ENCODE results near the gene DCC.

Gene DCC, protein sequence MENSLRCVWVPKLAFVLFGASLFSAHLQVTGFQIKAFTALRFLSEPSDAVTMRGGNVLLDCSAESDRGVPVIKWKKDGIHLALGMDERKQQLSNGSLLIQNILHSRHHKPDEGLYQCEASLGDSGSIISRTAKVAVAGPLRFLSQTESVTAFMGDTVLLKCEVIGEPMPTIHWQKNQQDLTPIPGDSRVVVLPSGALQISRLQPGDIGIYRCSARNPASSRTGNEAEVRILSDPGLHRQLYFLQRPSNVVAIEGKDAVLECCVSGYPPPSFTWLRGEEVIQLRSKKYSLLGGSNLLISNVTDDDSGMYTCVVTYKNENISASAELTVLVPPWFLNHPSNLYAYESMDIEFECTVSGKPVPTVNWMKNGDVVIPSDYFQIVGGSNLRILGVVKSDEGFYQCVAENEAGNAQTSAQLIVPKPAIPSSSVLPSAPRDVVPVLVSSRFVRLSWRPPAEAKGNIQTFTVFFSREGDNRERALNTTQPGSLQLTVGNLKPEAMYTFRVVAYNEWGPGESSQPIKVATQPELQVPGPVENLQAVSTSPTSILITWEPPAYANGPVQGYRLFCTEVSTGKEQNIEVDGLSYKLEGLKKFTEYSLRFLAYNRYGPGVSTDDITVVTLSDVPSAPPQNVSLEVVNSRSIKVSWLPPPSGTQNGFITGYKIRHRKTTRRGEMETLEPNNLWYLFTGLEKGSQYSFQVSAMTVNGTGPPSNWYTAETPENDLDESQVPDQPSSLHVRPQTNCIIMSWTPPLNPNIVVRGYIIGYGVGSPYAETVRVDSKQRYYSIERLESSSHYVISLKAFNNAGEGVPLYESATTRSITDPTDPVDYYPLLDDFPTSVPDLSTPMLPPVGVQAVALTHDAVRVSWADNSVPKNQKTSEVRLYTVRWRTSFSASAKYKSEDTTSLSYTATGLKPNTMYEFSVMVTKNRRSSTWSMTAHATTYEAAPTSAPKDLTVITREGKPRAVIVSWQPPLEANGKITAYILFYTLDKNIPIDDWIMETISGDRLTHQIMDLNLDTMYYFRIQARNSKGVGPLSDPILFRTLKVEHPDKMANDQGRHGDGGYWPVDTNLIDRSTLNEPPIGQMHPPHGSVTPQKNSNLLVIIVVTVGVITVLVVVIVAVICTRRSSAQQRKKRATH (N-terminal part only)
- 0 reads per million in 3 donors for total RNA-seq

DNA sequence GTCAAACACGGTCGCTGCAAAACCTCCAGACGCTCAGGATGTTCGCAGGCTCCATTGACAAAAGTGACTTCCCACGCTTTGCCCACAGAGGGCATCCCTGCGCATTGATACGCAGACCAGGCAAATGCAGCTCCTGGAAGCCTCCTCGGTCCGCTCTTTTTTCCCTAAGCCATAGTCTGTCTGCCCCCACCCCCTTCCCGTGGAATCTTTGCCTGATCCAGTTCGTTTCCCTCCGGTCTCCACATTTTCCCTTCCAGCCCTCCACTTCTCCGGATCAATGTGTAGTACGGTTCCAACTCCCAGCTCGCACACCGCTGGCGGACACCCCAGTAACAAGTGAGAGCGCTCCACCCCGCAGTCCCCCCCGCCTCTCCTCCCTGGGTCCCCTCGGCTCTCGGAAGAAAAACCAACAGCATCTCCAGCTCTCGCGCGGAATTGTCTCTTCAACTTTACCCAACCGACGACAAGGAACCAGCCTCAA is at the start of gene DCC:
TSS of gene DCC (plus strand) at position 307 of the 481 bp plus-strand sequence. CDS start 591 bp downstream, outside the sequence.
- no peaks in the 10 kb centered on the region for H3K27me3 ChIP-seq (replicated peaks; ENCODE audit: control insufficient read depth, insufficient read depth, low read length, poor library complexity, severe bottlenecking)

GRCh38 chr18:52310651-52311050 is 29.3 kb upstream of the DCC start:
- Histone ChIP-seq H3K27ac (ENCODE audit: insufficient read depth, low read length, poor library complexity, severe bottlenecking) (no peak overlapping the region), H3K4me3 (ENCODE audit: insufficient read depth, low read depth, low read length, poor library complexity, severe bottlenecking) (no peak overlapping the region), H3K27me3 (replicated peaks; ENCODE audit: control insufficient read depth, insufficient read depth, low read length, poor library complexity, severe bottlenecking) (no peaks in the 10 kb centered on the region), H3K4me1 (ENCODE audit: control insufficient read depth, insufficient read depth, low read length, poor library complexity, severe bottlenecking) (no peaks in the 10 kb centered on the region), H3K9me3 (ENCODE audit: control insufficient read depth, low read length) (no peaks in the 10 kb centered on the region), H3K36me3 (ENCODE audit: control insufficient read depth, insufficient read depth, low read length) (no peaks in the 10 kb centered on the region)
- DNase-seq = no peak

More for the DNA sequence above, at the start of gene DCC:
- DNase-seq = no peak
- Histone ChIP-seq H3K36me3 (ENCODE audit: control insufficient read depth, insufficient read depth, low read length) (no peaks in the 10 kb centered on the region), H3K9me3 (ENCODE audit: control insufficient read depth, low read length) (no peaks in the 10 kb centered on the region), H3K4me3 (ENCODE audit: insufficient read depth, low read depth, low read length, poor library complexity, severe bottlenecking) (no peak within 1 kb of the TSS), H3K4me1 (ENCODE audit: control insufficient read depth, insufficient read depth, low read length, poor library complexity, severe bottlenecking) (no peaks in the 10 kb centered on the region), H3K27ac (ENCODE audit: insufficient read depth, low read length, poor library complexity, severe bottlenecking) (no peak within 1 kb of the TSS)

DNA sequence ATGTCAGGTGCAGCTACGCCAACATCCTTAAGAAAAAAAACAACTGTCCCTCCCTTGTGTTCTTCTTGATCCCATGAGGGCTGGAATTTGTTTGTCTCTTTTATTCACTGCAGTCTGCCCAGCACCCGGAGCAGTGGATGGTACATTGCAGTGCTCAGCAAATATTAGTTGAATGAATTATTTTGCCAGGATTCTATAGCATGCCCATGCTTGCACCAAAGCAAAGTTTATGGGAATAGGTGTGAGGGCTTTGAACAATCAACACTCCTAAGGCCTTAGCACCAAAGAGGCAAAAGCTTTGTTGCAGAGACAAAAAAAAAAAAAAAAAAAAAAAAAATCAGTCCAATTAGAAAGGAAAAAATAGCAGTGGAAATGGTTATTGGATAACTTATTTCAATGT is 28.7 kb upstream of the DCC start:
- no peaks in the 10 kb centered on the region for H3K27me3 ChIP-seq (replicated peaks; ENCODE audit: control insufficient read depth, insufficient read depth, low read length, poor library complexity, severe bottlenecking)
- H3K9me3 ChIP-seq (ENCODE audit: control insufficient read depth, low read length) = no peaks in the 10 kb centered on the region
- no peak overlapping the region for H3K4me3 ChIP-seq (ENCODE audit: insufficient read depth, low read depth, low read length, poor library complexity, severe bottlenecking)
- no peaks in the 10 kb centered on the region for H3K36me3 ChIP-seq (ENCODE audit: control insufficient read depth, insufficient read depth, low read length)
- H3K4me1 ChIP-seq (ENCODE audit: control insufficient read depth, insufficient read depth, low read length, poor library complexity, severe bottlenecking) = no peaks in the 10 kb centered on the region
- no peak overlapping the region for H3K27ac ChIP-seq (ENCODE audit: insufficient read depth, low read length, poor library complexity, severe bottlenecking)
- DNase-seq = no peak

DNA sequence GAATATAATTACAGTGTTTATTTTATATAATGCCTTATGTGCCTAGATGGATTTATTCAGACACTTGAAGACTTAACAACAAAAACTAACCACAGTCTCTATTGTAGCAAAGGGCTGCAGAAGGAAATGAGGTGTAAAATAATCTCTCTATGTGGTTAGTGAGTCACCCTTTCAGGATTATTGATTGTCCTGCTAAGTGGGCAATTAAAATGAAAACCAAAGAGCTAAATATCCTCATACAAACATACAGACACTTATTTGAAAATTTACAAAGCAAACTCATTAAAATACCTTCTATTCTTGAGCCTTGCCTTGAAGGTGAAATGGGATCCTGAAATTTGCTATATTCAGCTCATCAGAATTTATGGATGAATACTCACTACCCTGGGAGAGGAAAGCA is 27.7 kb upstream of the DCC start:
- H3K27me3 ChIP-seq (replicated peaks; ENCODE audit: control insufficient read depth, insufficient read depth, low read length, poor library complexity, severe bottlenecking) = no peaks in the 10 kb centered on the region
- H3K27ac ChIP-seq (ENCODE audit: insufficient read depth, low read length, poor library complexity, severe bottlenecking) = no peak overlapping the region
- H3K4me1 ChIP-seq (ENCODE audit: control insufficient read depth, insufficient read depth, low read length, poor library complexity, severe bottlenecking) = no peaks in the 10 kb centered on the region
- no peak overlapping the region for H3K4me3 ChIP-seq (ENCODE audit: insufficient read depth, low read depth, low read length, poor library complexity, severe bottlenecking)
- no peak for DNase-seq
- H3K36me3 ChIP-seq (ENCODE audit: control insufficient read depth, insufficient read depth, low read length) = no peaks in the 10 kb centered on the region
- H3K9me3 ChIP-seq (ENCODE audit: control insufficient read depth, low read length) = no peaks in the 10 kb centered on the region

DNA sequence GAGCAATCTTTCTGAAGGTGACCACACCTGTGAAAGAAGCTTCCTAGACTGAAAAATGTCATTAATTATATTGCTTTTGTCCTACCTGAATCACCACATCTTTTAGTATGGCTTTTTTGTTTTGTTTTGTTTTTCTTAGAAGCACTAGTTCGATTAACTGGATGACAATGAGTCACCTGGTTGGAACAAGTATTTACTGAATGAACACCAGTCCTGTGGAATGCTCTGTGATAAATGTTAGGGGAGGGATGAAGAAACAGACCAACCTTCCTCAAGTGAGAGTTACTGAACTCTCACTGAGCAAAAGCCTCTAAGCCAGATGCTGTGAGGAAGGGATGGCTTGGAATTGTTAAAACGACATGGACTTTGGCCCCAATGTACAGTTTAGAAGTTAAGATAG is 26.8 kb upstream of the DCC start:
- Histone ChIP-seq H3K4me3 (ENCODE audit: insufficient read depth, low read depth, low read length, poor library complexity, severe bottlenecking) (no peak overlapping the region), H3K36me3 (ENCODE audit: control insufficient read depth, insufficient read depth, low read length) (no peaks in the 10 kb centered on the region), H3K9me3 (ENCODE audit: control insufficient read depth, low read length) (no peaks in the 10 kb centered on the region), H3K27me3 (replicated peaks; ENCODE audit: control insufficient read depth, insufficient read depth, low read length, poor library complexity, severe bottlenecking) (no peaks in the 10 kb centered on the region), H3K27ac (ENCODE audit: insufficient read depth, low read length, poor library complexity, severe bottlenecking) (no peak overlapping the region), H3K4me1 (ENCODE audit: control insufficient read depth, insufficient read depth, low read length, poor library complexity, severe bottlenecking) (no peaks in the 10 kb centered on the region)
- DNase-seq = no peak

DNA sequence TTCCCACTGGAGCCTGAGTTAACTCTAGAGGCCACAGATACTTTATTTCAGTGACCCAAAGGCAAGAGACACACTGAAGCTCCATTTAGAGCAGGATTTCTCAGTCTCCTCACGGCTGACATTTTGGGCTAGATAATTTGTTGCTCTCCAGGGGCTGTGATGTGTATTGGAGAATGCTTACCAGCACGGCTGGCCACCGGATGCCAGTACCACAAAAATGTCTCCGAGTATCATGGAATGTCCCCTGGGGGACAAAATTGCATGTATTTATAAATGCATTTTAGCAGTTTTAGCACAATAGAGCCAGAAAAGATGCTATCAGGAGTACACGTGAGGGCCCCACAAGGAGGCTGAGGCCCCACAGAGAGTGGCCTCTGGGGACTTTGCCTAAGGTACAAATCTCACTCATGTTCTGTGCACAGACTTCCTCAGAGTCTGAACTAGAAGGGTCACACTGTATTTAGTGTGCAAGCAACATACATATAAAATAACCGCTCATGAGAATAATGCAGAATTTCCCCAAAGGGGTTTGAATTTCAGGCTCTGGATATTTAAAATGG is 20.5 kb upstream of the DCC start:
- Histone ChIP-seq H3K27ac (ENCODE audit: insufficient read depth, low read length, poor library complexity, severe bottlenecking) (no peak overlapping the region), H3K9me3 (ENCODE audit: control insufficient read depth, low read length) (no peaks in the 10 kb centered on the region), H3K4me3 (ENCODE audit: insufficient read depth, low read depth, low read length, poor library complexity, severe bottlenecking) (no peak overlapping the region), H3K4me1 (ENCODE audit: control insufficient read depth, insufficient read depth, low read length, poor library complexity, severe bottlenecking) (no peaks in the 10 kb centered on the region), H3K27me3 (replicated peaks; ENCODE audit: control insufficient read depth, insufficient read depth, low read length, poor library complexity, severe bottlenecking) (no peaks in the 10 kb centered on the region), H3K36me3 (ENCODE audit: control insufficient read depth, insufficient read depth, low read length) (no peaks in the 10 kb centered on the region)
- no peak for DNase-seq

DNA sequence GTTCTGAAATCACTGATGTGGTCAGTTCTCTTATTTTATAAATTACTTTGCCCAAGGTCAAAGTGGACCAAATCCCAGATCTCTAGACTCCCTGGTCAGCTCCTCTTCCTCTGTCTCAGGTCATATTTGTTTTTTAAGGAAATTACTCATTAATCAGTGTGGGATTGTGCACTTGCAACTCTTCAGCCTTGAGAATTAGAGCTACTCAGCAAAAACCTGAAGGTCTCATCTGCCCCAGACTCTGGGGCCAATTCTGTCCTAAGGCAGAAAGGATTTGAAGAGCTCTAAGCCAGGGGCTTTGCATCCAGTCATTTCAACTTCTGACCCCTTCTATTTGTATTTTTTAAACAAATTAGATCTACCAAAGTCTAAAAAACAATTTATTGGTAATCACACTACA is 17.7 kb upstream of the DCC start:
- no peak for DNase-seq
- no peaks in the 10 kb centered on the region for H3K4me1 ChIP-seq (ENCODE audit: control insufficient read depth, insufficient read depth, low read length, poor library complexity, severe bottlenecking)
- H3K9me3 ChIP-seq (ENCODE audit: control insufficient read depth, low read length) = no peaks in the 10 kb centered on the region
- H3K36me3 ChIP-seq (ENCODE audit: control insufficient read depth, insufficient read depth, low read length) = no peaks in the 10 kb centered on the region
- H3K4me3 ChIP-seq (ENCODE audit: insufficient read depth, low read depth, low read length, poor library complexity, severe bottlenecking) = no peak overlapping the region
- no peaks in the 10 kb centered on the region for H3K27me3 ChIP-seq (replicated peaks; ENCODE audit: control insufficient read depth, insufficient read depth, low read length, poor library complexity, severe bottlenecking)
- no peak overlapping the region for H3K27ac ChIP-seq (ENCODE audit: insufficient read depth, low read length, poor library complexity, severe bottlenecking)

- Histone ChIP-seq H3K27me3 (replicated peaks; ENCODE audit: control insufficient read depth, insufficient read depth, low read length, poor library complexity, severe bottlenecking) (no peaks in the 10 kb centered on the region), H3K36me3 (ENCODE audit: control insufficient read depth, insufficient read depth, low read length) (no peaks in the 10 kb centered on the region), H3K4me1 (ENCODE audit: control insufficient read depth, insufficient read depth, low read length, poor library complexity, severe bottlenecking) (no peaks in the 10 kb centered on the region), H3K9me3 (ENCODE audit: control insufficient read depth, low read length) (no peaks in the 10 kb centered on the region), H3K27ac (ENCODE audit: insufficient read depth, low read length, poor library complexity, severe bottlenecking) (no peak overlapping the region), H3K4me3 (ENCODE audit: insufficient read depth, low read depth, low read length, poor library complexity, severe bottlenecking) (no peak overlapping the region)
- DNase-seq = no peak
These were observed 16.2 kb upstream of the DCC start for GRCh38 chr18:52323802-52324201.

- DNase-seq = no peak
These were observed 14.0 kb upstream of the DCC start for GRCh38 chr18:52325997-52326396.

More at GRCh38 chr18:52325997-52326396, 14.0 kb upstream of the DCC start:
- no peaks in the 10 kb centered on the region for H3K9me3 ChIP-seq (ENCODE audit: control insufficient read depth, low read length)
- H3K4me1 ChIP-seq (ENCODE audit: control insufficient read depth, insufficient read depth, low read length, poor library complexity, severe bottlenecking) = no peaks in the 10 kb centered on the region
- H3K27me3 ChIP-seq (replicated peaks; ENCODE audit: control insufficient read depth, insufficient read depth, low read length, poor library complexity, severe bottlenecking) = no peaks in the 10 kb centered on the region
- H3K36me3 ChIP-seq (ENCODE audit: control insufficient read depth, insufficient read depth, low read length) = no peaks in the 10 kb centered on the region
- no peak overlapping the region for H3K27ac ChIP-seq (ENCODE audit: insufficient read depth, low read length, poor library complexity, severe bottlenecking)
- H3K4me3 ChIP-seq (ENCODE audit: insufficient read depth, low read depth, low read length, poor library complexity, severe bottlenecking) = no peak overlapping the region
